Midbrain (tissue), 1 donor: ENCODE results near the gene PLEKHA7.

Experiments used
- DNase-seq: peaks from one replicate; lab custom pipeline; 2025; lab: John Stamatoyannopoulos, UW

The PLEKHA7 gene

GRCh38 chr11:16811136-16812020, 202.8 kb downstream of the PLEKHA7 start:
- no peak for DNase-seq

GRCh38 chr11:16809886-16810668, 204.1 kb downstream of the PLEKHA7 start:
- peak; percentile 79 for DNase-seq

DNA sequence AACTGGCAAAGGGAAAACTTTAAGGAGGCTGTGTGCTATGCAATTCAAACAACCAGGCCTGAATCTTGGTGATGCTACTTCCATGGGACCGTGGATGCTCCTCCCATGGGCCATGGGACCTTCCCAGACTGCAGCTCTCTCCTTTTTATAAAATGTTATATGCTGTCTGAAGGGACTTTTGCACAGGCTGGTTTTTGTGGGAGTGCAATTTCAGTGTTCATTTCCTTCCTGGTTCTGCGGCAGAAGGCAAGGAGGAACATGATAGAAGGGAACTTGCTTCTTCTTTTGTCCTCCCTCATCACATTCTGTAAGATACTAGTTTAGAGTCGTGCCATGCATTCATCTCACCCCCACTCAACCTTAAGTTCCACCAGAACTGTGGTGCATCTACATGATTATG, 206.9 kb downstream of the PLEKHA7 start:
- DNase-seq = no peak

- DNase-seq = peak; percentile 13
These were observed 207.4 kb downstream of the PLEKHA7 start for GRCh38 chr11:16806791-16807190.

DNA sequence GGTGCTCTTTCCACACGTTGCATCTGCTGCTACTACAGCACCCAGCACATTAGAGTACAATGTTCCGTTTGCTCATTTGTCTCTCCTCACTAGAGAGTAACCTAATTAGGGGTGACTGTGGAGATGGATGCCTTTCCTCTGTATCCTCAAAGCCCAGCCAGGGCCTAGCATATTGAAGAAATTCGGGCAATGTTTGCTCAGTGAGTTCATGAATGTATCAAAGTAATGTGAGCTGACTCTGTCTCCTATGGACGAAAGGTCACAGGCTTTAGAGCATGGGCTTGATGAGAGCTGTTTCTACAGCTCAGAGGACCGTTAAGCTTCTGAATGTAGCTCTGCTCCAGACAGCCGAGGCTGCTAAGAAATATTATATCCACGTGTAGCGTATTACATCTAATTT, 208.3 kb downstream of the PLEKHA7 start:
- no peak for DNase-seq

DNA sequence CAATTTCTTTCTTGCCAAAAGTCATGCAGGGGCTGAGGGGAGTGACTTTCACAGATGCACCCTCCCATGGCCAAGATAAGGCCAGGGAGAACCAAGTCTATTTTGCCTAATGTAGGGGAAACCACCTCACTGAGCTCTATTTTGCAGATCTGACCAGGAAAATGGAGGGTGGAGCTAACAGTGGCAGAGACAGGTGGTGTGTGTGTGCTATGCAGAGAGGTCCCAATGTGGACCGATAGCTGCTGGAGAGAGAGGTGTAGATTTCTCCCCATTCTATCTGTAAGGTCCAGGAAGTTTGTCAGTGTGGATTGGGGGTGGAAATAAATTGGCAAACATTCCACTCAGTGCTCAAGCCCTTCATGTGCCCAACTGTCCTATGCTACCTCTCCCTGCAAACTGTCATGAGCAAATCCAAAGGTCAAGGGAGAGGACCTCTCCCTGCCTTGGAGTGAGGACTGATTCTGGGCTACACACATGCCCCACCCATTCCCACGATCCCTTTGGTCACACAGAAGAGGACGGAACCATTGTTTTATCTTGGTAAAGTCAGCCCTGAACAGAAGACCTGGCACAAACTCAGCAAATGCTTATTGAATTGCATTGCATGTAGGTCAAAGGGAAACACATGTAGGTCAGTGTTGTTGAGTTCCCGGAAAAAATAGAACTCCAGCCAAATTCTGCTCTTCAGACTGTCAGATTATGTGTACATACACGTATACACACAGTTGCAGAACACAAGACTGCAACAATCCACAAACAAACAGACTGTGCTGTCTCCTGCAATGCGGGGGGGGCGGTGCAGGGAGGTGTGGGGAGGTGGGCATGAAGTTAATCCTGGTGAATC, 209.9 kb downstream of the PLEKHA7 start:
- DNase-seq = no peak

DNA sequence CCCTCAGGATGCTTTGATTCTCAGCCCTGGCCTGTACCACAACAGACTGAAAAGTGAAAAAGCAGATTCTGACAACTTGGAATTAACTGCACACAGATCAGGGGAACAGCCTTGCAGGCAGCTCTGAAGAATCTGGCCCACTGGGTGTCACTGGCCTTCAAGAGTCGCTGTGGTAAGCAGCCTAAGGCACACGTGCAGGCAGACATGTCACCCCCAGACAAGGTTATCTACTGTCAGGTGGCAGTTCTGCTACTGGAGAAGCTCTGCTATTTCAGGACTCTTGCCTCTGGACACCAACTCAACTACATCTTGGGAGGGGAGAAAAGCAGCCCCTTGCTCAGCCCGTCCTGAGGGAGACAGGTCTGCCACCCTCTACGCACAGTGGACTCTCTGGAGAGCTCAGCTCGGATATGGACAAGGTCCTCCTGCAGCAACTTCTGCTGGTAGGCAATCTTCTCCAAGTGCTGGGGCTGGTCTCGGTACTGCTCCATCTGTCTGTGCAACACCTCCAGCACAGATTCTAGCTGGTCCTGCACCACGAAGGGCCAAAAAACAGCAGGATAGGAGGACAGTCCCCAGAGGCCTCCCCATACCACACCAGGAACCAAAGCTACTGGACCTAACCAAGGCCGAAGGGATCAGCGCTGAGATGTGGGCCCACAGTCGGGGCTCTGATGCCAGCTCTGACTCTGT, 212.8 kb downstream of the PLEKHA7 start:
- no peak for DNase-seq

- no peak for DNase-seq
These were observed 213.8 kb downstream of the PLEKHA7 start for GRCh38 chr11:16800382-16800781.

- no peak for DNase-seq
These were observed 214.3 kb downstream of the PLEKHA7 start for GRCh38 chr11:16799890-16800289.

GRCh38 chr11:16799221-16799620, 215.0 kb downstream of the PLEKHA7 start:
- no peak for DNase-seq

DNA sequence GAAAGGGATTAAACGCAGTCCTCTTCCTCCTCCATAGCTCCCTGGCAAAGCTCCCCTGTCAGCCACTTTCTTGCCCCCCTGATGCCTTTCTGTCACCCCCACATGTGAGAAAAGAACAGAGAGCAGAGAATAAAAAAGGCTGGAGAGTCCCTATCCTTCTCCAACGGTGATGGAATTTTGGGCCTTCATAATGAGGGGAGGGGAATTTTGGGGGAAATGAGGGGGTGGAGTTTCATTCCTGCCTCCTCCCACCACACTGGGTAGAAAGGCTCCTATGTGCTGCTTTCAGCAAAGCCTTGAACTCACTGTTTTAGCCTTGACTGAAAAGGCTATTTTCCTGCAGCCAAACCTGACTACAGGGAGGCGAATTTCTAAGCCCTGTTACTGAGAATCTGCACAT, 216.4 kb downstream of the PLEKHA7 start:
- no peak for DNase-seq

DNA sequence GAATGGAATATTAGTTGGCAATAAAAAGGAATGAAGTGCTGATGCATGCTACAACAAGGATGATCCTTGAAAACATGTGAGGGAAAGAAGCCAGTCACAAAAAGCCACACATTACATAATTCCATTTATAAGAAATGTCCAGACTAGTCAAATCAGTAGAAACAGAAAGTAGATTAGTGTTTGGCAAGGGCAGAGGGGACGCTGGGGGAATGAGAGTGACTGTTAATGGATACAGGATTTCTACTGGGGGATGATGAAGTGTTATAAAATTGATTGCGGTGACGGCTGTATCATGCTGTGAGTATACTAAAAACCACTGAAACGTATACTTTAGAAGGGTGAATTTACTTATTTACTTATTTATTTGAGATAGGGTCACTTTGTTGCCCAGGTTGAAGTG, 217.9 kb downstream of the PLEKHA7 start:
- DNase-seq = no peak

GRCh38 chr11:16795146-16795545, 219.1 kb downstream of the PLEKHA7 start:
- no peak for DNase-seq

- no peak for DNase-seq
These were observed 220.0 kb downstream of the PLEKHA7 start for GRCh38 chr11:16794047-16794818.

GRCh38 chr11:16793511-16793910, 220.7 kb downstream of the PLEKHA7 start:
- DNase-seq = no peak

- DNase-seq = no peak
These were observed 221.2 kb downstream of the PLEKHA7 start for GRCh38 chr11:16793009-16793408.

GRCh38 chr11:16792426-16792825, 221.8 kb downstream of the PLEKHA7 start:
- no peak for DNase-seq

DNA sequence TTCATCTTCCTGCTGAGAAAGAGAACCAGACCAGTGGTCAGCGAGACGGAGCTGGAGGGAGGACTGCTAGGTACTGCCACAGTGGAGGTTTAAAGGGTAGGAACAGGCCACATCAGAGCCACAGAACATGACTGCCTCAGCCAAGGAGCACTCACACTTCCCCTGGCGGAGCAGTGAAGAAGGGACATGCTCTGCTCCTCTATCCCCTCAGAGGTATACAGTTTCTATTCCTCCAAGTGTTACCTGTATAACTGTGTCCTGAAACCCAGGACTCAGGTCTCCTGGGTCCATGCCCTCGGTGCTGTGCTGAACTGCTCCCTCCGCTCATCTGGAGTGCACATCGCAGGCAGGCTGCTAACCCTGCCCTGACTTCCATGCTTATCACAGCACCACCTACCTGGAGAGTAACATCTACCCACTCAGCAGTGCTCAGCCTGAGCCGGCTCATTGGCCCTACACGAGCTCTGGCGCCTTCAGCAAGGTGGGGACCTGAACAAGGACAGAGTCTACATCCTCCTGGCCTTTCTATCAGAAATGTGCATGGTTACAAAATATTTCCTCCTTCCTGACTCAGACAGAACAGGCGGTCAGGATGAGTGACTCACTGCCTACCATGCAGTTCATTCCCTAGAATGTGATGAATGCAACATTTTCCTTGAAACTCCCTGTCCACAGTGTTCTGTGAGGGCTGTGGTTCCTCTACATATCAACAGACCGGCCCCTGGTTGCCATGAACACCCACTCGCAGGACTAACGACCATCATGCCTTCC, 222.8 kb downstream of the PLEKHA7 start:
- DNase-seq = no peak

GRCh38 chr11:16790486-16791190, 223.6 kb downstream of the PLEKHA7 start:
- DNase-seq = no peak
